Adrenal gland (tissue), 12 donors: Measurements from ENCODE around the gene KLHL29. TPM values are rescaled to one million over a fixed set of nuclear protein-coding genes. Genes with fewer than 3 reads are reported as not detected.

Source experiments
- DNase-seq, 7 donors: peaks; one replicate each; pipeline ENCODE4 v3.0.0-alpha.2; 2019 to 2020
- H3K27ac ChIP-seq, 5 donors: fragments of 200-600 bp; sonication (generic) in 4 of 5; 1 replicate in 3 of 5; 2 replicates in 2 of 5; pipeline versions ENCODE4 v1.5.1 to v1.8.0; 2016 to 2020; ENCODE audit warnings: mild to moderate bottlenecking in 1 of 5
- H3K27me3 ChIP-seq: fragments of 200-600 bp; 2 replicates; pipeline ENCODE4 v1.8.0; 2021
- H3K36me3 ChIP-seq, 2 donors: fragments of 200-600 bp; replicated peaks in 1 of 2; 1 replicate in 1 of 2; 2 replicates in 1 of 2; pipeline versions ENCODE4 v1.5.1 to v1.8.0; 2018 to 2022
- H3K4me1 ChIP-seq, 2 donors: fragments of 200-600 bp; replicated peaks in 1 of 2; 1 replicate in 1 of 2; 2 replicates in 1 of 2; pipeline versions ENCODE4 v1.5.1 to v1.8.0; 2018 to 2021
- H3K4me3 ChIP-seq, 4 donors: fragments of 200-600 bp; sonication (generic) in 3 of 4; one replicate each; pipeline ENCODE4 v1.5.1; 2016 to 2018
- H3K9me3 ChIP-seq, 3 donors: fragments of 200-600 bp; sonication (generic) in 1 of 3; replicated peaks in 1 of 3; 1 replicate in 2 of 3; 2 replicates in 1 of 3; pipeline versions ENCODE4 v1.5.1 to v1.8.0; 2016 to 2021
- CTCF ChIP-seq, 6 experiments: fragments of 450-650 bp in 4 of 6; fragments of 200-600 bp in 2 of 6; sonication (generic) in 1 of 6; IDR thresholded peaks; 1 replicate in 5 of 6; 2 replicates in 1 of 6; pipeline versions ENCODE4 v1.5.1 to v1.8.0; 2016 to 2021; ENCODE audit warnings: antibody characterized with exemption in 6 of 6, mild to moderate bottlenecking in 2 of 6, moderate library complexity in 1 of 6
- POLR2A ChIP-seq, 2 donors: fragments of 450-650 bp; IDR thresholded peaks; one replicate each; pipeline ENCODE4 v1.6.1; 2017; ENCODE audit warnings: antibody characterized with exemption in 2 of 2, mild to moderate bottlenecking in 2 of 2, moderate library complexity in 1 of 2
- WGBS, 4 donors: extraction: QIAGEN DNeasy Blood & Tissue Kit in 2 of 4; methylation state at CpG; one replicate each; pipeline versions ENCODE4 v1.1.5 to v1.1.7; 2013 to 2017; 5-methylcytosine and 5-hydroxymethylcytosine counted together
- intact Hi-C, 2 donors: fragments of 100-400 bp; cut with DNase I; formaldehyde crosslinking; loops; one replicate each; pipeline versions ENCODE4 v1.14.1 to v1.15.0; 2022 to 2023
- polyA plus RNA-seq, 3 donors: library from polyadenylated mRNA; stranded (reverse); fragments of 200-250 nt in 2 of 3; fragments of 350-450 nt in 1 of 3; fragmentation: Illumina TruSeq in 1 of 3; extraction: RNeasy Lipid Tissue Mini Kit (QIAGEN cat#74804) in 1 of 3; gene quantifications; one replicate each; pipeline ENCODE4 v1.2.3, GENCODE V29; 2013 to 2014
- total RNA-seq, 9 donors: library from RNA; depleted of rRNA in 4 of 9; stranded (reverse); fragments of >200 nt in 4 of 9; fragments of 120-200 nt in 1 of 9; fragmentation: NEBNext Ultra II Directional in 1 of 9; extraction: Animal tissue kit (Norgen Biotek cat#: 25700) in 1 of 9; gene quantifications; one replicate each; pipeline versions ENCODE4 v1.1.0 to v1.2.4, GENCODE V29; 2013 to 2023
- donor health status: healthy with polysubstance abuse.
- donor health status: Bipolar disorder and iron deficiency.
- donor health status: DM: yes; HTN: yes; CAD: no.
- donor health status: DM: no; HTN: no; CAD: no.
- donor health status: DM: no; HTN: no; CAD: no.
- donor health status: DM: yes; HTN: yes; CAD: no.

Gene KLHL29
- total and polyA plus RNA-seq, 12 donors: 1.9 to 24.5 (median 15.7) TPM

DNA sequence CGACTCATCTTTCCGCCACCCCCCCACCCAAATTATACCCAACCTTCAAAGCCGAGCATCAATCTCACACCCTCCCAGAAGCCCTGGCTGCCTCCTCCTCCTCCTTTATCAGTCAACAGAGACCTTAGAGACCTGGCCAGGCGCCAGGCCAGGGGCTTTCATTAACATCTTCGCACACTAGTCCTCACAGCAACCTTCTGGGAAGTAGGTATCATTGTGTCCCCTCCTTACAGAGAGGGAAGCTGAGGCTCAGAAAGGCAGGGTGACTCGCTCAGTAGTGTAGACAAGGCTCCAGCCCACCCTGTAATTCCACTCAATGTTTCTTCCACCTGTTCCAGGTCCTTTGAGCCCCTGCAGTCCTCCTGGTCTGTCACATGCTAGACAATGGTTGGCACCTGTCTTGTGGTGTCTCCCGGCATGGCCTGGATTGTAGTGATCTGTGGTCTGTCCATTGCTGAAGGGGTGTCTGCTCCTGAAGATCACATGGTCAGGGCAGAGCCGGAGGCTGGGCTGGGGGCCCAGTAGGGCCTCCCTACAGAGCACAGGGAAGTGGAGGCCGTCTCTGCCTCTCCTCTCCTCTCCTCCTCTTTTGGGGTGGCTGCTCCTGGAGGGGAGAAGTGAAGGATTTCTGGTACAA lies 36.0 kb downstream of the KLHL29 start:
- Histone ChIP-seq H3K4me3 (no peak overlapping the region), H3K36me3 (no peaks in the 10 kb centered on the region), H3K27me3 (no peaks in the 10 kb centered on the region), H3K4me1 (peaks cover 3 to 33% of the 10 kb centered on the region in 2 donors), H3K27ac (no peak overlapping the region), H3K9me3 (no peaks in the 10 kb centered on the region)
- peak in 2 of 7 donors; percentile 21 to 53 for DNase-seq
- no peak for TF ChIP-seq POLR2A (IDR thresholded peaks at IDR 0.05)
- no peak for TF ChIP-seq CTCF (IDR thresholded peaks at IDR 0.05)
- intact Hi-C loops: no loop called here
- 87 to 92% (median 89%) methylated on average over 8 to 9 of the region's 9 CpGs for WGBS, 4 donors

DNA sequence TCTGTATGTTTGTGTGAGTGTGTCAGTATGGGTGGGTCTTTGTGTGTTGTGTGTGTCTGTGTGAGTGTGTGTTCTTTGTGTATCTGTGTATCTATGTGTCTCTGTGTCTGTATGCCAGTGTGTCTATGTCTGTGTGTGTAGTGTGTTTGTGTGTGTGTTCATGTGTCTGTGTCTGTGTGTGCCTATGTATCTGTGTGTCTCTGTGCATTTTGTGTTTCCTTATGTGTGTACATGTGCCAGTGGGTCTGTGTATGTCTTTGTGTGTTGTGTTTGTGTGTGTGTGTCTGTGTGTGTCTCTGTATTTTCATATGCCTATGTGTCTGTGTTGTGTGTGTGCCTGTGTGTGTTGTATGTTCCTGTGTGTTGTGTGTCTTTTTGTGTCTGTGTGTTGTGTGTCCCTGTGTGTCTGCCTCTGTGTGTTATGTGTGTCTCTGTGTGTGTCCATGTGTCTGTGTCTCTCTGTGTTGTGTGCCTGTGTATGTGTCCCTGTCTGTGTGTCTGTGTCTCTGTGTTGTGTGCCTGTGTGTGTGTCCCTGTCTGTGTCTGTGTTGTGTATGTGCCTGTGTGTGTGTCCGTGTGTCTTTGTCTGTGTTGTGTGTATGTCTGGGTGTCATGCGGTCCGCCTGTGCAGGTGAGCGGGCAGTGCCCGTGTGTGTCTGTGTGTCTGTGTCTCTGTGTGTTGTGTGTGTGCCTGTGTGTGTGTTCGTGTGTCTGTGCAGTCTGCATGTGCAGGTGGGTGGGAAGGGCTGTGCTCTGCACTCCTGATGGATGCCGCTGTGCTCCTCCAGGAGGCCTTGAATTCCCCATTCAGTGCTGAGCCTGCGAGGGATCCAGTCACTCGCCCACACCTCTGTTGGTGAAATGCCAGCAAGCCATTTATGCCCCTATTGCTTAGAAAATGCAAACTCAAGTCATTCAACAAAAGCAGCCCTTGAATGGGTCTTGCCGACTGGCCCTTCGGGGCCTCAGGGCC lies 37.4 kb downstream of the KLHL29 start:
- peak in 1 of 7 donors; percentile 45 for DNase-seq
- Histone ChIP-seq H3K9me3 (no peaks in the 10 kb centered on the region), H3K4me3 (no peak overlapping the region), H3K27me3 (no peaks in the 10 kb centered on the region), H3K27ac (peak overlapping the region in 1 of 5 donors; percentile 1), H3K36me3 (no peaks in the 10 kb centered on the region), H3K4me1 (peaks cover 8 to 47% of the 10 kb centered on the region in 2 donors)
- TF ChIP-seq POLR2A (IDR thresholded peaks at IDR 0.05) (no peak), CTCF (IDR thresholded peaks at IDR 0.05) (no peak)
- intact Hi-C loops: no loop called here
- WGBS, 4 donors: 81 to 84% (median 83%) methylated on average over 4 to 11 of the region's 11 CpGs

- no peak overlapping the region for H3K4me3 ChIP-seq
- TF ChIP-seq POLR2A (IDR thresholded peaks at IDR 0.05) (no peak), CTCF (IDR thresholded peaks at IDR 0.05) (no peak)
- WGBS, 4 donors: 83 to 91% (median 90%) methylated on average over 9 to 31 of the region's 31 CpGs
- H3K9me3 ChIP-seq: no peaks in the 10 kb centered on the region
- peaks cover 8 to 44% of the 10 kb centered on the region in 2 donors for H3K4me1 ChIP-seq
- intact Hi-C loops: no loop called here
- H3K36me3 ChIP-seq: no peaks in the 10 kb centered on the region
- H3K27me3 ChIP-seq: no peaks in the 10 kb centered on the region
- peak overlapping the region in 1 of 5 donors; percentile 38 for H3K27ac ChIP-seq
- peak in 2 of 7 donors; percentile 15 to 49 for DNase-seq
These were observed 38.3 kb downstream of the KLHL29 start for GRCh38 chr2:23423062-23423872.
